Adrenal gland (tissue), 12 donors: Measurements from ENCODE around the gene C10orf95. TPM values are rescaled to one million over a fixed set of nuclear protein-coding genes. Genes with fewer than 3 reads are reported as not detected.

Experiments used
- DNase-seq, 7 donors: peaks; one replicate each; pipeline ENCODE4 v3.0.0-alpha.2; 2019 to 2020
- H3K27ac ChIP-seq, 5 donors: fragments of 200-600 bp; sonication (generic) in 4 of 5; 1 replicate in 3 of 5; 2 replicates in 2 of 5; pipeline versions ENCODE4 v1.5.1 to v1.8.0; 2016 to 2020; ENCODE audit warnings: mild to moderate bottlenecking in 1 of 5
- H3K27me3 ChIP-seq: fragments of 200-600 bp; 2 replicates; pipeline ENCODE4 v1.8.0; 2021
- H3K36me3 ChIP-seq, 2 donors: fragments of 200-600 bp; replicated peaks in 1 of 2; 1 replicate in 1 of 2; 2 replicates in 1 of 2; pipeline versions ENCODE4 v1.5.1 to v1.8.0; 2018 to 2022
- H3K4me1 ChIP-seq, 2 donors: fragments of 200-600 bp; replicated peaks in 1 of 2; 1 replicate in 1 of 2; 2 replicates in 1 of 2; pipeline versions ENCODE4 v1.5.1 to v1.8.0; 2018 to 2021
- H3K4me3 ChIP-seq, 4 donors: fragments of 200-600 bp; sonication (generic) in 3 of 4; one replicate each; pipeline ENCODE4 v1.5.1; 2016 to 2018
- H3K9me3 ChIP-seq, 3 donors: fragments of 200-600 bp; sonication (generic) in 1 of 3; replicated peaks in 1 of 3; 1 replicate in 2 of 3; 2 replicates in 1 of 3; pipeline versions ENCODE4 v1.5.1 to v1.8.0; 2016 to 2021
- CTCF ChIP-seq, 6 experiments: fragments of 450-650 bp in 4 of 6; fragments of 200-600 bp in 2 of 6; sonication (generic) in 1 of 6; IDR thresholded peaks; 1 replicate in 5 of 6; 2 replicates in 1 of 6; pipeline versions ENCODE4 v1.5.1 to v1.8.0; 2016 to 2021; ENCODE audit warnings: antibody characterized with exemption in 6 of 6, mild to moderate bottlenecking in 2 of 6, moderate library complexity in 1 of 6
- POLR2A ChIP-seq, 2 donors: fragments of 450-650 bp; IDR thresholded peaks; one replicate each; pipeline ENCODE4 v1.6.1; 2017; ENCODE audit warnings: antibody characterized with exemption in 2 of 2, mild to moderate bottlenecking in 2 of 2, moderate library complexity in 1 of 2
- WGBS, 4 donors: extraction: QIAGEN DNeasy Blood & Tissue Kit in 2 of 4; methylation state at CpG; one replicate each; pipeline versions ENCODE4 v1.1.5 to v1.1.7; 2013 to 2017; 5-methylcytosine and 5-hydroxymethylcytosine counted together
- intact Hi-C, 2 donors: fragments of 100-400 bp; cut with DNase I; formaldehyde crosslinking; loops; one replicate each; pipeline versions ENCODE4 v1.14.1 to v1.15.0; 2022 to 2023
- polyA plus RNA-seq, 3 donors: library from polyadenylated mRNA; stranded (reverse); fragments of 200-250 nt in 2 of 3; fragments of 350-450 nt in 1 of 3; fragmentation: Illumina TruSeq in 1 of 3; extraction: RNeasy Lipid Tissue Mini Kit (QIAGEN cat#74804) in 1 of 3; gene quantifications; one replicate each; pipeline ENCODE4 v1.2.3, GENCODE V29; 2013 to 2014
- total RNA-seq, 9 donors: library from RNA; depleted of rRNA in 4 of 9; stranded (reverse); fragments of >200 nt in 4 of 9; fragments of 120-200 nt in 1 of 9; fragmentation: NEBNext Ultra II Directional in 1 of 9; extraction: Animal tissue kit (Norgen Biotek cat#: 25700) in 1 of 9; gene quantifications; one replicate each; pipeline versions ENCODE4 v1.1.0 to v1.2.4, GENCODE V29; 2013 to 2023
- donor health status: healthy with polysubstance abuse.
- donor health status: Bipolar disorder and iron deficiency.
- donor health status: DM: yes; HTN: yes; CAD: no.
- donor health status: DM: no; HTN: no; CAD: no.
- donor health status: DM: no; HTN: no; CAD: no.
- donor health status: DM: yes; HTN: yes; CAD: no.

C10orf95 gene
- total and polyA plus RNA-seq, 12 donors, result 0.14 to 0.28 (median 0.24) TPM; not detected in 7

GRCh38 chr10:102485093-102485784 is 33.9 kb upstream of the C10orf95 start:
- whole genome bisulfite sequencing, 4 donors, result 83 to 89% (median 85%) methylated on average over 11 to 18 of the region's 18 CpGs
- no peaks in the 10 kb centered on the region for H3K4me1 ChIP-seq
- intact Hi-C loops, result no loop called here
- no peaks in the 10 kb centered on the region for H3K27me3 ChIP-seq
- peaks cover 0 to 96% of the 10 kb centered on the region in 2 donors for H3K36me3 ChIP-seq
- no peak overlapping the region for H3K27ac ChIP-seq
- TF ChIP-seq CTCF (IDR thresholded peaks at IDR 0.05), result no peak
- no peak for TF ChIP-seq POLR2A (IDR thresholded peaks at IDR 0.05)
- H3K4me3 ChIP-seq, result no peak overlapping the region
- no peaks in the 10 kb centered on the region for H3K9me3 ChIP-seq
- DNase-seq, result no peak

GRCh38 chr10:102484021-102484420 is 32.7 kb upstream of the C10orf95 start:
- intact Hi-C loops, result no loop called here
- 94 to 96% (median 95%) methylated on average over 13 of the region's 13 CpGs for WGBS, 4 donors
- H3K4me1 ChIP-seq, result no peaks in the 10 kb centered on the region
- peaks cover 0 to 98% of the 10 kb centered on the region in 2 donors for H3K36me3 ChIP-seq
- no peak for DNase-seq
- no peaks in the 10 kb centered on the region for H3K9me3 ChIP-seq
- H3K27ac ChIP-seq, result no peak overlapping the region
- H3K27me3 ChIP-seq, result no peaks in the 10 kb centered on the region
- no peak overlapping the region for H3K4me3 ChIP-seq
- TF ChIP-seq POLR2A (IDR thresholded peaks at IDR 0.05), result no peak

GRCh38 chr10:102480396-102480795 is 29.1 kb upstream of the C10orf95 start:
- 76 to 90% (median 86%) methylated on average over 5 to 9 of the region's 9 CpGs for WGBS, 4 donors
- Histone ChIP-seq H3K4me1 (no peaks in the 10 kb centered on the region), H3K4me3 (no peak overlapping the region), H3K27ac (no peak overlapping the region), H3K36me3 (peaks cover 0 to 63% of the 10 kb centered on the region in 2 donors), H3K9me3 (no peaks in the 10 kb centered on the region), H3K27me3 (no peaks in the 10 kb centered on the region)
- DNase-seq, result no peak
- intact Hi-C loops, result no loop called here
- TF ChIP-seq POLR2A (IDR thresholded peaks at IDR 0.05) (no peak), CTCF (IDR thresholded peaks at IDR 0.05) (no peak)

GRCh38 chr10:102479651-102480050 is 28.3 kb upstream of the C10orf95 start:
- DNase-seq, result no peak
- peak overlapping the region in 1 of 5 donors; percentile 21 for H3K27ac ChIP-seq
- peaks cover 0 to 56% of the 10 kb centered on the region in 2 donors for H3K36me3 ChIP-seq
- H3K4me1 ChIP-seq, result no peaks in the 10 kb centered on the region
- TF ChIP-seq POLR2A (IDR thresholded peaks at IDR 0.05), result no peak
- TF ChIP-seq CTCF (IDR thresholded peaks at IDR 0.05), result no peak
- H3K4me3 ChIP-seq, result no peak overlapping the region
- intact Hi-C loops, result loop anchor here in 1 of 2 donors (5.0 kb wide), 1 partner anchor 82 kb away; the partner anchor contains the start of gene NFKB2
- H3K27me3 ChIP-seq, result no peaks in the 10 kb centered on the region
- H3K9me3 ChIP-seq, result no peaks in the 10 kb centered on the region
